ENCODE measurements around the gene HCFC1.
A peak's percentile ranks its signal among the peaks of the same experiment; 100 is the strongest.

Gene HCFC1

DNA sequence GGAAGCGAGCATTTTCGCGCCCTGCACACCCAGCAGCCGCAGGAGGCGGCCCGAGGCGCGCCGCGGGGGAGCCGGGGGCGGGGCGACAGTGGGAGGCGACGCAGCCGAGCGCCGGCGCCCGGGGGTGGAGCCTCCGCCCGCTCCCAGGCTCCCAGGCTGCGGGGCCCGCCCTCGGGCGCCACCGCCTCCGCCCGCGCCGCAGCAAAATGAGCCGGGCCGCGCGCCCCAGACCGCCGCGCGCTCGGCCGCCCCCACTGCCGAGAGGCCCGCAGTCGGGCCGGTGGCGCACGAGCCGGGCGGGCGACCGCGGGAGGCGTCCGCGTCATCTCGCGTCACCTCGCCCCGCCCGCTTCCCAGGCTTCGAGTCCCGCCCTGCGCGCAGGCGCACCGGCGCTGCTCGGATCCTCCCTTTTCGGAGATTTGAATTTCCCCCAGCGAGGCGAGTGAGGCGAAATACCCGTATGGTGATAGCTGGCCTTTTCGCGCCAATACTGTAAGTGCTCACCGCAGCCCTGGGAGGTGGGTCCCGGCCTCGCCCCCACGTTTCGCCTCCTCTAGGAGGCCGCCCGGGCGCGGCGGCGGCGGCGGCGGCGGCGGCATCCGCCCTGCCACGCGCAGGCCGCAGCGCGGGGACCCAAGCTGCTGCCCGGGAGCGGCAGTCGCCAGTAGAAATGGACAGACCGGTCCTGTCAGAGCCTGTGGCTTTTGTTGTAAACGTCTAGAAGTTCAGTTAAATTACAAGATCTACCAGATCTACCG lies 929 bp upstream of the HCFC1 start, which contains the start of gene TMEM187:
Gene TMEM187, plus strand, starts transcription at position 387 of the 759 bp plus-strand sequence. CDS start 9,309 bp downstream, outside the sequence.
- TF ChIP-seq CTCF (conservative IDR thresholded peaks at IDR 0.05; ENCODE audit: low read length) = no peak
- H3K4me3 ChIP-seq (ENCODE audit: low read length) = peak within 1 kb of the TSS; percentile 89
- DNase-seq (ENCODE audit: low read depth) = peak; percentile 75

- peak overlapping the region; percentile 89 for H3K4me3 ChIP-seq (ENCODE audit: low read length)
- DNase-seq (ENCODE audit: low read depth) = peak; percentile 85
- TF ChIP-seq CTCF (conservative IDR thresholded peaks at IDR 0.05; ENCODE audit: low read length) = no peak
These were observed 531 bp downstream of the HCFC1 start for GRCh38 chrX:153971124-153971449.

DNA sequence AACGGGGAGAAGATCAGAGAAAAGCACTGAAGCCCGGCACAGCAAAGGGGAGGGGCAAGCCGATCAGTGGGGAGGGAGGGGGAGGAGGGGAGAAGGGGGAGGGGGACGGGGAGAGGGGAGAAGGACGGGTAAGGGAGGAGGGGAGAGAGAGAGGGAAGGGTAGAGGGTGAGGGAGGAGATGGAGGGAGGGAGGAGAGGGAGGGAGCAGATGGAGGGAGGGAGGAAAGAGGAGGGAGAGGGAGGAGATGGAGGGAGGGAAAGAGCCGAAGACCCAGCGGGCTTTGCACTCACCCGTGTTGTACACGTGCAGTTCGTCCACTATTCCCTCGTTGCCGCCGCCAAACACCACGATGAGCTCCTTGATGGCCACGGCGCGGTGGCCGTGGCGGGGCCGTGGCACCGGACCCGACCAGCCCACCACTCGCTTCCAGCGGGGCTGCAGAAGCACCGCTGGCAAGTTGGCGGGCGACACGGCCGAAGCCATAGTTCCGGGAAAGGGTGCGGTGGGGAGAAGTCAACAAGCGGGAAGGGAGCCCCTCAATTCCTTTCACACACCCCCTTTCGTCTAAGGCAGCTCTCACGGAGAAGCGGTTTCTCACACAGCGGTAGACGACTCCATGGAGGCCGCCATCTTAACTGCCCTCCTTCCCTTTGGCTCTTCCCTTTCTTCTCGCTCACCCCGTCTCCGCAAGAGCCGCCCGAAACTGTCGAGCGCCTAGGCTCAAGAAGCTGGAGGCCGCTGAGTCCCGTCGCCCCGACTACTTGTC lies 1.1 kb downstream of the HCFC1 start:
- peak overlapping the region; percentile 89 for H3K4me3 ChIP-seq (ENCODE audit: low read length)
- peak; percentile 70 for DNase-seq (ENCODE audit: low read depth)
- TF ChIP-seq CTCF (conservative IDR thresholded peaks at IDR 0.05; ENCODE audit: low read length) = no peak

- peak; percentile 23 for DNase-seq (ENCODE audit: low read depth)
- no peak for TF ChIP-seq CTCF (conservative IDR thresholded peaks at IDR 0.05; ENCODE audit: low read length)
These were observed 1.7 kb downstream of the HCFC1 start for GRCh38 chrX:153969904-153970356.

GRCh38 chrX:153969125-153969903 lies 2.3 kb downstream of the HCFC1 start:
- no peak for DNase-seq (ENCODE audit: low read depth)
- no peak for TF ChIP-seq CTCF (conservative IDR thresholded peaks at IDR 0.05; ENCODE audit: low read length)
- peak overlapping the region; percentile 89 for H3K4me3 ChIP-seq (ENCODE audit: low read length)

More at GRCh38 chrX:153969904-153970356, 1.7 kb downstream of the HCFC1 start:
- H3K4me3 ChIP-seq (ENCODE audit: low read length) = peak overlapping the region; percentile 89

GRCh38 chrX:153968754-153969124 lies 2.9 kb downstream of the HCFC1 start:
- no peak for DNase-seq (ENCODE audit: low read depth)
- TF ChIP-seq CTCF (conservative IDR thresholded peaks at IDR 0.05; ENCODE audit: low read length) = 0 out of 2 replicates have a peak, but pooled peaks have one; percentile 12
- H3K4me3 ChIP-seq (ENCODE audit: low read length) = peak overlapping the region; percentile 89
